Uterus (tissue), 2 donors: ENCODE data around the gene DGCR2.
"Not testable (repeated sequence)": the region's sequence is repeated elsewhere in the genome, so short reads cannot be mapped to it uniquely, and the experiment has no call there.

ENCODE experiments used
- CTCF ChIP-seq, 4 experiments: fragments of 200-600 bp in 2 of 4; fragments of 450-650 bp in 2 of 4; sonication (generic) in 2 of 4; IDR thresholded peaks; one replicate each; pipeline ENCODE4 v1.5.1; 2016 to 2019; ENCODE audit warnings: antibody characterized with exemption in 4 of 4, mild to moderate bottlenecking in 2 of 4, moderate library complexity in 1 of 4
- POLR2A ChIP-seq, 2 donors: fragments of 450-650 bp; IDR thresholded peaks; one replicate each; pipeline ENCODE4 v1.6.1; 2016; ENCODE audit warnings: antibody characterized with exemption in 2 of 2, mild to moderate bottlenecking in 1 of 2, moderate library complexity in 1 of 2

GRCh38 chr22:19032898-19033567 lies 89.2 kb downstream of the DGCR2 start:
- TF ChIP-seq CTCF, POLR2A (IDR thresholded peaks at IDR 0.05): not testable (repeated sequence)
